ENCODE data around the gene RGL4. TPM values are rescaled to one million over a fixed set of nuclear protein-coding genes. Genes with fewer than 3 reads are reported as not detected.
"Not testable (repeated sequence)": the region's sequence is repeated elsewhere in the genome, so short reads cannot be mapped to it uniquely, and the experiment has no call there.

The RGL4 gene, protein sequence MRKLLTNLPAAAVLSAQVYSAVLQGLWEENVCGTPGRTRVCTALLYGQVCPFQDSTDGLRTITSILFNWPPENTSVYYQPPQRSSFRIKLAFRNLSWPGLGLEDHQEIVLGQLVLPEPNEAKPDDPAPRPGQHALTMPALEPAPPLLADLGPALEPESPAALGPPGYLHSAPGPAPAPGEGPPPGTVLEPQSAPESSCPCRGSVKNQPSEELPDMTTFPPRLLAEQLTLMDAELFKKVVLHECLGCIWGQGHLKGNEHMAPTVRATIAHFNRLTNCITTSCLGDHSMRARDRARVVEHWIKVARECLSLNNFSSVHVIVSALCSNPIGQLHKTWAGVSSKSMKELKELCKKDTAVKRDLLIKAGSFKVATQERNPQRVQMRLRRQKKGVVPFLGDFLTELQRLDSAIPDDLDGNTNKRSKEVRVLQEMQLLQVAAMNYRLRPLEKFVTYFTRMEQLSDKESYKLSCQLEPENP
- total RNA-seq = not detected
- polyA plus RNA-seq (2013, experiment 1 of 2) = not detected
- polyA plus RNA-seq (2013, experiment 2 of 2) = not detected
- long read RNA-seq, experiment 1 = 0 reads
- long read RNA-seq, experiment 2 = 0 reads
- long read RNA-seq, experiment 3 = 0 reads
- long read RNA-seq, experiment 4 = 0 reads

DNA sequence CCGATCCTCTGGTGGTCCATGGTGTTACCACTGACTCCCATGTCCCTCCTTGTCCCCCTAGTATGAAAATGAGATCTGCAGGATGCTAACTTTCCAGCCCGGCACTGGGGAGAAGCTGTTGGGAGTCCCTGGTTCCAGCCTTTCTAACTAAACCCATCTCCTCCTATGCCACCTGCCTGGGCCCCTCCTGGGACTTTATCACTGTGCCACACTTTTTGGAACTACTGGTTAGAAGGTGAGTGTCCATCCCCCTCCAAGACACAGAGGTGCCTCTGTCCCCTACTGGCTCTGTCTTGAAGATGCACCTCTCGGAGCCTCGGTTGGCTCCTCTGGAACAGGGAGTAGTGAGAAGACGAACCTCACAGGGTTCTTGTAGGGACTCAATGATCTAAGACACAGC, at the start of gene RGL4:
TSS of gene RGL4 (plus strand) at position 301 of the 400 bp plus-strand sequence. CDS start 1,018 bp downstream, outside the sequence.
- no peak within 1 kb of the TSS for H3K4me3 Mint-ChIP-seq
- DNase-seq = no peak
- no peaks in the 10 kb centered on the region for H3K27me3 Mint-ChIP-seq (ENCODE audit: insufficient read depth)
- Histone ChIP-seq H3K9ac (ENCODE audit: extremely low read depth, low read length, poor library complexity, severe bottlenecking) (no peak within 1 kb of the TSS), H3K4me3 (ENCODE audit: low read length) (no peak within 1 kb of the TSS), H3K4me1 (ENCODE audit: control insufficient read depth, insufficient read depth, low read length) (no peaks in the 10 kb centered on the region), H3K9me3 (ENCODE audit: control insufficient read depth, low read length) (no peaks in the 10 kb centered on the region), H3K27me3 (ENCODE audit: control insufficient read depth, insufficient read depth, low read length, poor library complexity, severe bottlenecking) (no peaks in the 10 kb centered on the region), H3K36me3 (ENCODE audit: control insufficient read depth, insufficient read depth, low read length) (peaks cover 10% of the 10 kb centered on the region), H3K27ac (ENCODE audit: low read depth, low read length) (no peak within 1 kb of the TSS)
- WGBS, 2 experiments (ENCODE audit: insufficient coverage in 1 of 2, insufficient read length in 1 of 2) = 93 to 100% methylated on average over 1 to 5 of the region's 5 CpGs
- H3K9me3 Mint-ChIP-seq = no peaks in the 10 kb centered on the region
- peaks cover 31% of the 10 kb centered on the region for H3K36me3 Mint-ChIP-seq (ENCODE audit: low read depth)
- TF ChIP-seq, protein P1, sequence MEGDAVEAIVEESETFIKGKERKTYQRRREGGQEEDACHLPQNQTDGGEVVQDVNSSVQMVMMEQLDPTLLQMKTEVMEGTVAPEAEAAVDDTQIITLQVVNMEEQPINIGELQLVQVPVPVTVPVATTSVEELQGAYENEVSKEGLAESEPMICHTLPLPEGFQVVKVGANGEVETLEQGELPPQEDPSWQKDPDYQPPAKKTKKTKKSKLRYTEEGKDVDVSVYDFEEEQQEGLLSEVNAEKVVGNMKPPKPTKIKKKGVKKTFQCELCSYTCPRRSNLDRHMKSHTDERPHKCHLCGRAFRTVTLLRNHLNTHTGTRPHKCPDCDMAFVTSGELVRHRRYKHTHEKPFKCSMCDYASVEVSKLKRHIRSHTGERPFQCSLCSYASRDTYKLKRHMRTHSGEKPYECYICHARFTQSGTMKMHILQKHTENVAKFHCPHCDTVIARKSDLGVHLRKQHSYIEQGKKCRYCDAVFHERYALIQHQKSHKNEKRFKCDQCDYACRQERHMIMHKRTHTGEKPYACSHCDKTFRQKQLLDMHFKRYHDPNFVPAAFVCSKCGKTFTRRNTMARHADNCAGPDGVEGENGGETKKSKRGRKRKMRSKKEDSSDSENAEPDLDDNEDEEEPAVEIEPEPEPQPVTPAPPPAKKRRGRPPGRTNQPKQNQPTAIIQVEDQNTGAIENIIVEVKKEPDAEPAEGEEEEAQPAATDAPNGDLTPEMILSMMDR (conservative IDR thresholded peaks at IDR 0.05) = no peak
- no peaks in the 10 kb centered on the region for H3K4me1 Mint-ChIP-seq
- H3K27ac Mint-ChIP-seq = no peak within 1 kb of the TSS

DNA sequence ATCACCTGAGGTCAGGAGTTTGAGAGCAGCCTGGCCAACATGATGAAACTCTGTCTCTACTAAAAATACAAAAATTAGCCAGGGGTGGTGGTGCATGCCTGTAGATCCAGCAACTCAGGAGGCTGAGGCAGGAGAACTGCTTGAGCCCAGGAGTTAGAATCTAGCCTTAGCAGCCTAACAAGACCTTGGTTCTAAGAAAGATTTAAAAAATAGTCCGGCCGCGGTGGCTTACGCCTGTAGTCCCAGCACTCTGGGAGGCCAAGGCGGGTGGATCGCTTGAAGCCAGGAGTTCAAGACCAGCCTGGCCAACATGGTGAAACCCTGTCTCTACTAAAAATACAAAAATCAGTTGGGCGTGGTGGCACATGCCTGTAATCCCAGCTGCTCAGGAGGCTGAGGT, 44.3 kb upstream of the RGL4 start:
- H3K4me1 ChIP-seq (ENCODE audit: control insufficient read depth, insufficient read depth, low read length); H3K9me3 ChIP-seq (ENCODE audit: control insufficient read depth, low read length); H3K27me3 Mint-ChIP-seq (ENCODE audit: insufficient read depth); H3K4me3 Mint-ChIP-seq; H3K27ac ChIP-seq (ENCODE audit: low read depth, low read length); H3K36me3 ChIP-seq (ENCODE audit: control insufficient read depth, insufficient read depth, low read length); H3K4me1 Mint-ChIP-seq; H3K4me3 ChIP-seq (ENCODE audit: low read length); H3K9me3 Mint-ChIP-seq; H3K27me3 ChIP-seq (ENCODE audit: control insufficient read depth, insufficient read depth, low read length, poor library complexity, severe bottlenecking); H3K36me3 Mint-ChIP-seq (ENCODE audit: low read depth); H3K27ac Mint-ChIP-seq; H3K9ac ChIP-seq (ENCODE audit: extremely low read depth, low read length, poor library complexity, severe bottlenecking); DNase-seq: not testable (repeated sequence)
- 97% methylated on average over 7 of the region's 7 CpGs for WGBS, 2 experiments (ENCODE audit: insufficient coverage in 1 of 2, insufficient read length in 1 of 2)

DNA sequence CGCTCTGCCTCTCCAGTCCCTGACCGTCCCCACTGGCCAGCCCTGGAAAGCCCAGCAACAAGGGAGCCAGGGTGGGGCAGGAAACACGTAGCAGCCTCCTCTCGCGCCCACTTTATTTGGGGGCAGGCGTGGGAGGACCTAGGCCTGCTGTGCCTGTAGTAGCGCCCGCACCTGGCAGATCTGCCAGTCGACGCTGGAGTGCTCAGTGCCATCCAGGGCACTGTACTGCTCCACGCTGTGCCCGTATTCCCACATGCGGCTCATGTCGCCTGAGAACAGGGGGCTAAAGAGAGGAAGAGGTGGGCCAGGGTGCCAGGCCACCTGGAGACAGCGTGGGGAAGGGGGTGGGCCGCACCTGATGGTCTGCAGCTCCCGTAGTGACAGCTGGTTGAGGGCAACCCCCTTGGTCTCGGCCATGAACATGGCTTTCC, 41.7 kb upstream of the RGL4 start:
- no peaks in the 10 kb centered on the region for H3K27me3 ChIP-seq (ENCODE audit: control insufficient read depth, insufficient read depth, low read length, poor library complexity, severe bottlenecking)
- Mint-ChIP-seq H3K27ac (no peak overlapping the region), H3K9me3 (no peaks in the 10 kb centered on the region), H3K36me3 (ENCODE audit: low read depth) (peaks cover 15% of the 10 kb centered on the region), H3K4me3 (no peak overlapping the region), H3K4me1 (no peaks in the 10 kb centered on the region), H3K27me3 (ENCODE audit: insufficient read depth) (no peaks in the 10 kb centered on the region)
- no peak overlapping the region for H3K4me3 ChIP-seq (ENCODE audit: low read length)
- TF ChIP-seq, protein P1 (conservative IDR thresholded peaks at IDR 0.05) = no peak
- no peak overlapping the region for H3K27ac ChIP-seq (ENCODE audit: low read depth, low read length)
- 91 to 93% methylated on average over 13 to 18 of the region's 18 CpGs for WGBS, 2 experiments (ENCODE audit: insufficient coverage in 1 of 2, insufficient read length in 1 of 2)
- H3K9me3 ChIP-seq (ENCODE audit: control insufficient read depth, low read length) = no peaks in the 10 kb centered on the region
- no peak for DNase-seq
- H3K36me3 ChIP-seq (ENCODE audit: control insufficient read depth, insufficient read depth, low read length) = no peaks in the 10 kb centered on the region
- H3K9ac ChIP-seq (ENCODE audit: extremely low read depth, low read length, poor library complexity, severe bottlenecking) = no peak overlapping the region
- no peaks in the 10 kb centered on the region for H3K4me1 ChIP-seq (ENCODE audit: control insufficient read depth, insufficient read depth, low read length)

All from endodermal cell (in vitro differentiated cells).